ENCODE data around the gene TMEM200A. TPM values are rescaled to one million over a fixed set of nuclear protein-coding genes. Genes with fewer than 3 reads are reported as not detected.

The TMEM200A gene
- total and polyA plus RNA-seq, 7 donors = 0.71 to 10.2 (median 4.4) TPM

DNA sequence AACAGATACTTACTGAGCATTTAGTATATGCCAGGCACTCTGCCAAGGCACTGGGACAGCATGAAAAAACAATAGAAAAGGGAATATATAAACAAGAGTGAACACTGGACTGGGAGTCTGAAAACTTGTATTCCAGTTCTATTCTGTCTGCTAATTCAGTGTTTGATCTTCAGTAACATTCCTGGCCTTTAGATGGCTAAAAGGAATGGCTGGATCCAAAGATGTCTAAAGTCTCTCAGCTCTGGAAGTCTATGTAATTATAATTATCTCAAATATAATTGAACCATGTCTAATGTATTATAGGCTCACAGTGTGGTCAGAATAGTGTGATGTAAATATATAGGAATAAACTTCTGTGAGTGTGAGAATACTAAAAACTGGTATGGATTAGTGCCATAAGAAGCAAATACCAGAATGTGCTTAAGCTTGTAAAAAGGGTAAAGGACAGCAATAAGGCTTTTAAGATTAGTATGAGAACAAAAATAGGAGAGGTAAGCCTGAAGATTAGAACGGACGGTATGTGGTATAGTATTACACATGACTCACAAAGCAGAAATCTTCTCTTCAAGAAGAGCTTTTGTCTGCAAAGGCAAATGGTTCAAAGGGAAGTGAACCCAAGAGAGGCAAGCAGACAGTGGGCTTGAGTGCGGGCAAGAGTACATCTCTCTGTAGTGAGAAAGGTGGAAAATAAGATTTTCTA lies 68.5 kb downstream of the TMEM200A start:
- Histone ChIP-seq H3K4me1 (no peaks in the 10 kb centered on the region), H3K36me3 (no peaks in the 10 kb centered on the region), H3K4me3 (no peak overlapping the region), H3K27me3 (no peaks in the 10 kb centered on the region), H3K27ac (no peak overlapping the region), H3K9me3 (no peaks in the 10 kb centered on the region)
- 68 to 69% methylated on average over 3 of the region's 3 CpGs for WGBS, 2 donors
- intact Hi-C loops (cut with DNase I) = no loop called here
- TF ChIP-seq CTCF (IDR thresholded peaks at IDR 0.05) (no peak), POLR2A (IDR thresholded peaks at IDR 0.05) (no peak), POLR2AphosphoS5 (IDR thresholded peaks at IDR 0.05) (no peak), EP300 (IDR thresholded peaks at IDR 0.05) (no peak)
- no peak for DNase-seq

DNA sequence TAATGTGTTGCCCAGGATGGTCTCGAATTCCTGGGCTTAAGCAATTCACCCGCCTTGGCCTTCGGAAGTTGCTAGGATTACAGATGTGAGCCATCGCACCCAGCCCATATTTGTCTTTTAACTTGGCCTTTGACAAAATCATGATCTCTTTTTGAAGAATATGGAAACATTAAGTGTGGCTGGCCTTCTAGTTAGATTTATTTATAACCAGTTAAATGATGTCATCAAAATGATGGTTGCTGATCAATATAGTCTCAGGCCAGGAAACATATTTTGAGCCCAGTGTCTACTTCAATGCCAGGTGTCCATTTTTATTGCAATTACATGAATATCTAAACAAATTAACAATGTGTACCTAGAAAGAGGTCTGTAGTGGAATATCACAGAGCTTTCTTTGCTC lies 69.4 kb downstream of the TMEM200A start:
- no peak for DNase-seq
- no peaks in the 10 kb centered on the region for H3K27me3 ChIP-seq
- WGBS, 2 donors = 95 to 98% methylated on average over 4 of the region's 4 CpGs
- TF ChIP-seq CTCF (IDR thresholded peaks at IDR 0.05) (no peak), POLR2AphosphoS5 (IDR thresholded peaks at IDR 0.05) (no peak), EP300 (IDR thresholded peaks at IDR 0.05) (no peak), POLR2A (IDR thresholded peaks at IDR 0.05) (no peak)
- no peaks in the 10 kb centered on the region for H3K9me3 ChIP-seq
- H3K27ac ChIP-seq = no peak overlapping the region
- intact Hi-C loops (cut with DNase I) = no loop called here
- no peaks in the 10 kb centered on the region for H3K4me1 ChIP-seq
- H3K4me3 ChIP-seq = no peak overlapping the region
- no peaks in the 10 kb centered on the region for H3K36me3 ChIP-seq

- 3 to 36% methylated on average over 1 of the region's 1 CpG for WGBS, 2 donors
- no peaks in the 10 kb centered on the region for H3K27me3 ChIP-seq
- no peak for DNase-seq
- no peak overlapping the region for H3K27ac ChIP-seq
- no peaks in the 10 kb centered on the region for H3K9me3 ChIP-seq
- H3K4me3 ChIP-seq = no peak overlapping the region
- TF ChIP-seq CTCF (IDR thresholded peaks at IDR 0.05) (no peak), POLR2AphosphoS5 (IDR thresholded peaks at IDR 0.05) (no peak), POLR2A (IDR thresholded peaks at IDR 0.05) (no peak), EP300 (IDR thresholded peaks at IDR 0.05) (no peak)
- no peaks in the 10 kb centered on the region for H3K4me1 ChIP-seq
- intact Hi-C loops (cut with DNase I) = no loop called here
- no peaks in the 10 kb centered on the region for H3K36me3 ChIP-seq
Measured at GRCh38 chr6:130437961-130438360, 72.1 kb downstream of the TMEM200A start.

DNA sequence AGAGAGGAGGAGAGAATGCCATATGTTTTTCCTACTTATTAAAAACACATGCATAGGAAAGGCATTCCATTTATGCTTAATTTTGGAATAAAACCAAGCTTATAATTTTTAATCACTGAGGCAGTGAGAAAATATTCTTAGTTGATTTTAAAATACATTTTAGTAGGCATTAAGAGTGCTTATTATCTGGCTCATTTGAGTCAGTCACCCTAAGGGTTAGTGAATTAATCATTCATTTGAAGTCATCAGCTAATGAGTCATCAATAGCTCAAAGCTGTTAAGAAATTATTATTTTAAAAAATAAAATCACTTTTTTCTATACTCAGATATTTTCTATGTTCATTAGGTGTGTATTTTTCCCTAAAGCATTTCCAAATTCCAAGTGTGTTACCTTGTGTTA lies 81.6 kb downstream of the TMEM200A start:
- TF ChIP-seq CTCF (IDR thresholded peaks at IDR 0.05) (no peak), POLR2AphosphoS5 (IDR thresholded peaks at IDR 0.05) (no peak), POLR2A (IDR thresholded peaks at IDR 0.05) (no peak), EP300 (IDR thresholded peaks at IDR 0.05) (no peak)
- Histone ChIP-seq H3K4me3 (no peak overlapping the region), H3K36me3 (no peaks in the 10 kb centered on the region), H3K27ac (no peak overlapping the region), H3K4me1 (no peaks in the 10 kb centered on the region), H3K9me3 (no peaks in the 10 kb centered on the region), H3K27me3 (no peaks in the 10 kb centered on the region)
- intact Hi-C loops (cut with DNase I) = no loop called here
- no peak for DNase-seq

GRCh38 chr6:130452336-130452735 lies 86.5 kb downstream of the TMEM200A start:
- Histone ChIP-seq H3K36me3 (no peaks in the 10 kb centered on the region), H3K27ac (no peak overlapping the region), H3K27me3 (no peaks in the 10 kb centered on the region), H3K4me1 (no peaks in the 10 kb centered on the region), H3K9me3 (no peaks in the 10 kb centered on the region), H3K4me3 (no peak overlapping the region)
- intact Hi-C loops (cut with DNase I) = no loop called here
- TF ChIP-seq CTCF (IDR thresholded peaks at IDR 0.05) (no peak), POLR2AphosphoS5 (IDR thresholded peaks at IDR 0.05) (no peak)
- WGBS, 2 donors = 97 to 100% methylated on average over 1 of the region's 1 CpG
- DNase-seq = no peak

All from sigmoid colon (tissue), 7 donors.